ENCODE results near the gene LSAMP.
"Not testable (repeated sequence)": the region's sequence is repeated elsewhere in the genome, so short reads cannot be mapped to it uniquely, and the experiment has no call there.

LSAMP gene

DNA sequence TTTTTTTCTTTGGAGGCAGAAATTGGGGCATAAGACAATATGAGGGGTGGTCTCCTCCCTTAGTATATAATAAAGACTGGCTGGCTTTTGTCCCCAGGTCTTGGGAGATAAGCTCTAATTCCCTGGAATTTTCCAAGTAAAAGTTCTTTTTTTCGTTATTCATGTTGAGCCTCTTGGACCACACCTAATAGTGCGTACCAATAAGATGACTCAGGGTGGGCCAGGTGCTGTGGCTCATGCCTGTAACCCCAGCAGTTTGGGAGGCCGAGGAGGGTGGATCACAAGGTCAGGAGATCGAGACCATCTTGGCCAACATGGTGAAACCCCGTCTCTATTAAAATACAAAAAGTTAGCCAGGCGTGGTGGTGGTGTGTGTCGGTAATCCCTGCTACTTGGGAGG is 645.2 kb downstream of the LSAMP start:
- H3K9me3 ChIP-seq (ENCODE audit: control insufficient read depth, low read length); H3K9ac ChIP-seq (ENCODE audit: low read length); H3K4me1 ChIP-seq (ENCODE audit: control insufficient read depth, insufficient read depth, low read length); H3K27me3 ChIP-seq (ENCODE audit: control insufficient read depth, insufficient read depth, low read length); H3K36me3 ChIP-seq (ENCODE audit: control insufficient read depth, insufficient read depth, low read length); H3K4me3 ChIP-seq (ENCODE audit: low read length): not testable (repeated sequence)

- Histone ChIP-seq H3K4me1 (ENCODE audit: control insufficient read depth, insufficient read depth, low read length) (peaks cover 33% of the 10 kb centered on the region), H3K27me3 (ENCODE audit: control insufficient read depth, insufficient read depth, low read length) (no peaks in the 10 kb centered on the region), H3K9me3 (ENCODE audit: control insufficient read depth, low read length) (no peaks in the 10 kb centered on the region), H3K36me3 (ENCODE audit: control insufficient read depth, insufficient read depth, low read length) (no peaks in the 10 kb centered on the region), H3K9ac (ENCODE audit: low read length) (no peak overlapping the region), H3K4me3 (ENCODE audit: low read length) (no peak overlapping the region)
These were observed 652.9 kb downstream of the LSAMP start for GRCh38 chr3:115792206-115792955.

- H3K27me3 ChIP-seq (ENCODE audit: control insufficient read depth, insufficient read depth, low read length); H3K9ac ChIP-seq (ENCODE audit: low read length); H3K36me3 ChIP-seq (ENCODE audit: control insufficient read depth, insufficient read depth, low read length); H3K4me3 ChIP-seq (ENCODE audit: low read length); H3K9me3 ChIP-seq (ENCODE audit: control insufficient read depth, low read length): not testable (repeated sequence)
- peaks cover 33% of the 10 kb centered on the region for H3K4me1 ChIP-seq (ENCODE audit: control insufficient read depth, insufficient read depth, low read length)
These were observed 653.8 kb downstream of the LSAMP start for GRCh38 chr3:115791271-115792153.

- Histone ChIP-seq H3K9ac (ENCODE audit: low read length) (no peak overlapping the region), H3K36me3 (ENCODE audit: control insufficient read depth, insufficient read depth, low read length) (no peaks in the 10 kb centered on the region), H3K4me1 (ENCODE audit: control insufficient read depth, insufficient read depth, low read length) (peaks cover 33% of the 10 kb centered on the region), H3K4me3 (ENCODE audit: low read length) (no peak overlapping the region), H3K9me3 (ENCODE audit: control insufficient read depth, low read length) (no peaks in the 10 kb centered on the region), H3K27me3 (ENCODE audit: control insufficient read depth, insufficient read depth, low read length) (no peaks in the 10 kb centered on the region)
These were observed 654.5 kb downstream of the LSAMP start for GRCh38 chr3:115790759-115791158.

GRCh38 chr3:115789481-115789880 is 655.8 kb downstream of the LSAMP start:
- Histone ChIP-seq H3K36me3 (ENCODE audit: control insufficient read depth, insufficient read depth, low read length) (no peaks in the 10 kb centered on the region), H3K4me1 (ENCODE audit: control insufficient read depth, insufficient read depth, low read length) (peaks cover 33% of the 10 kb centered on the region), H3K9ac (ENCODE audit: low read length) (no peak overlapping the region), H3K27me3 (ENCODE audit: control insufficient read depth, insufficient read depth, low read length) (no peaks in the 10 kb centered on the region), H3K9me3 (ENCODE audit: control insufficient read depth, low read length) (no peaks in the 10 kb centered on the region), H3K4me3 (ENCODE audit: low read length) (no peak overlapping the region)

DNA sequence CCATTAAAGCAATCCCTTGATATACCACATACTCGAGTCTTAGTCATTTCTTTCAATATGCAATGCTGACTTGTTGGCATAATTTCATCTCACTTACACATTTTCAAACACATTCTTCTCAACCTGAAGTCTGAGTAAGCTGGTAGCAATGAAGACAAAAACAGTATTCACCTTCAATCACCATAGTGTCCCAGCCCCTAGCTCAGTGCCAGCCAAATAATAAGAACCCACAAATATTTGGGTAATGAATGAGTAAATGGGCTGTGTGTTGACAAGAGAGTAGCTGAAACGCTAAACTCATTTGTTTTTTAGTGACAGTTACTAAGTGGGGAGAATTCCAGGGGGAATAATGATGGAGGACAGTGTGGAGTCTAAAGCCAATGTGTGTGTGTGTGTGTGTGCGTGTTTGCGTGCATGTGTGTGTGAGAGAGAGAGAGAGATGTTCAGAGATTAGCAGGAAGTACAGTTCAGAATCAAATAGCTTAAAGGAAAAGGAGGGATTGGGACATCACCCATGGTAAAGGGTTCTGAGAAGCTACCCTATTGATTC is 656.3 kb downstream of the LSAMP start:
- H3K36me3 ChIP-seq (ENCODE audit: control insufficient read depth, insufficient read depth, low read length): no peaks in the 10 kb centered on the region
- H3K9me3 ChIP-seq (ENCODE audit: control insufficient read depth, low read length): no peaks in the 10 kb centered on the region
- H3K27me3 ChIP-seq (ENCODE audit: control insufficient read depth, insufficient read depth, low read length): no peaks in the 10 kb centered on the region
- no peak overlapping the region for H3K9ac ChIP-seq (ENCODE audit: low read length)
- peaks cover 33% of the 10 kb centered on the region for H3K4me1 ChIP-seq (ENCODE audit: control insufficient read depth, insufficient read depth, low read length)
- no peak overlapping the region for H3K4me3 ChIP-seq (ENCODE audit: low read length)

- H3K4me1 ChIP-seq (ENCODE audit: control insufficient read depth, insufficient read depth, low read length): peaks cover 27% of the 10 kb centered on the region
- H3K9me3 ChIP-seq (ENCODE audit: control insufficient read depth, low read length): no peaks in the 10 kb centered on the region
- no peaks in the 10 kb centered on the region for H3K36me3 ChIP-seq (ENCODE audit: control insufficient read depth, insufficient read depth, low read length)
- H3K4me3 ChIP-seq (ENCODE audit: low read length): no peak overlapping the region
- no peaks in the 10 kb centered on the region for H3K27me3 ChIP-seq (ENCODE audit: control insufficient read depth, insufficient read depth, low read length)
- no peak overlapping the region for H3K9ac ChIP-seq (ENCODE audit: low read length)
These were observed 657.5 kb downstream of the LSAMP start for GRCh38 chr3:115787818-115788217.

GRCh38 chr3:115785782-115786181 is 659.5 kb downstream of the LSAMP start:
- no peaks in the 10 kb centered on the region for H3K27me3 ChIP-seq (ENCODE audit: control insufficient read depth, insufficient read depth, low read length)
- H3K9ac ChIP-seq (ENCODE audit: low read length): no peak overlapping the region
- H3K4me3 ChIP-seq (ENCODE audit: low read length): no peak overlapping the region
- H3K9me3 ChIP-seq (ENCODE audit: control insufficient read depth, low read length): no peaks in the 10 kb centered on the region
- peaks cover 11% of the 10 kb centered on the region for H3K4me1 ChIP-seq (ENCODE audit: control insufficient read depth, insufficient read depth, low read length)
- no peaks in the 10 kb centered on the region for H3K36me3 ChIP-seq (ENCODE audit: control insufficient read depth, insufficient read depth, low read length)

DNA sequence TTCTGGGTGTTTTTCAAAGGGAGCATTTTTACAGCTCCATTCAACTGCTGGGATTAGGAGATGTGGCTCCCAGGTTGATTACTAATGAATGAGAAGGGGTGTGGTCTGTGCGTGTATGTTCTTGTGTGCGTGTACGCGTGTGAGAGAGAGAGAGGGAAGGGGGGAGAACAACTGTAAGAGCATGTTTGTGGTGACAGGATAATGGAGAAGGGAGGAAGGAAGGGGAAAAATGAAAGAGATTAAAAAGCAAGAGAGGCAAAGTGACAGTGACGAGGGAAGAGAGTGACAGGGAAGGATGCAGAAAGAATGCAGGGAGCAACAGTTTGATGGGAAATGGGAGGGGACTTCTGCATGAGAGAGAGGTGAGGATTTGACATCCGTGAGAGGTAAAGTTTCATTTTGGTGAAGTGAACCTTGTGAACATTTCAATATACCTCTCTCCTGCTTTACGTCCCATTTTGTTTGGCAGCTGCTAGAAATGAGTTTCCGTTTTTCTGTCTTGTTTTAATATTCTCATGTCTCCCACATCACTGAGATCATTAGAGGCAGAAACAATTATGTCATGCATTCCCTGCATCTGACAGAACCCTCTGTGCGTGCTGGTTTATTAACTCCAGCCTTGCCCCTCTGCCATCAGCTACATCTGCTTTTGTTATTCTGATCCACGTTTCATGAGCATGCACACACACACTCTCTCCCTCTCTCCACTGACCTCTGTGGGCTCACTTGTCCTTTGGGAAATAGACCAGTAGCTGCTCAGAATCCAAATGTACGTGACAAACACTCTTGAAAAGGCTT is 660.3 kb downstream of the LSAMP start:
- peak overlapping the region; percentile 54 for H3K9ac ChIP-seq (ENCODE audit: low read length)

DNA sequence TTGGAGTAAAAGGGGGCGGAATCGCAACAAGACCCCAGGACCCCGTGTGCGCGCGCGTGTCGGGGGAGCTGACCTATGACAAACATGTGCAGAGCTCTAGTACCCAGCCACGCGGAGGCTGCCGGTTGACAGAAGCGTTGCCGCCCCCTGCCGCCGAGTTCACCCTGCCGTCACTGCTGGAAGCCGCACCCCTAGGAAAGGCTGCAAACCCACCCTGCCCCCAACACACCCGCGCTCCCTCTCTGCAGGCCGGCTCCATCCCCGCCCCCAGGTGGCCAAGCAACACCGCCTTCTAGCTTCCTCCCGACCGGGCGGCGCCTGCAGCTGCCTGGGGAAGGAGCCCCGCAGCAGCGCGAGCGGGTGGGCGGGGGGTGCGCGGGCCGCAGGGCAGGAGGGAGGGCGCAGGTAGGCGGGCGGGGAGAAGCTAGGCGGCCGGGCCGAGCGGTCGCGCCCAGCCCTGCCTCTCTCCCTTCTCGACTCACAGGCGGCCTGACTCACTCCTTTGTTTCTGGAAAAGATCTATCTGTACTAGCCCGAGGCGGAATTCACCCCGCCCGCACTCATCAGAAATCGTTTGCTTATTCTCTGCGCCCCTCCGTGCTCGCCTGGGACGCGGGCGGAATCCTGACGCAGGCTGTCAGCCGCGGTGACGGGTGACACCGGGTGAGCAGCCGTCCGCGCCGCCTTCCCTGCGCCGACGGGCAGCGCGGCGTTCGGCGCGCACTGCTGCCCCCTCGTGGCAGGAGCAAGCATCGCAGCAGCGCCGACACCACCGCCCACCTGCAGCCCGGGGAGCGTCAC is 661.1 kb downstream of the LSAMP start:
- peak overlapping the region; percentile 54 for H3K9ac ChIP-seq (ENCODE audit: low read length)
- H3K36me3 ChIP-seq (ENCODE audit: control insufficient read depth, insufficient read depth, low read length): no peaks in the 10 kb centered on the region
- no peaks in the 10 kb centered on the region for H3K9me3 ChIP-seq (ENCODE audit: control insufficient read depth, low read length)
- H3K4me3 ChIP-seq (ENCODE audit: low read length): peak overlapping the region; percentile 58
- H3K27me3 ChIP-seq (ENCODE audit: control insufficient read depth, insufficient read depth, low read length): no peaks in the 10 kb centered on the region
- peaks cover 4% of the 10 kb centered on the region for H3K4me1 ChIP-seq (ENCODE audit: control insufficient read depth, insufficient read depth, low read length)

More for the DNA sequence above, 660.3 kb downstream of the LSAMP start:
- H3K4me1 ChIP-seq (ENCODE audit: control insufficient read depth, insufficient read depth, low read length): peaks cover 11% of the 10 kb centered on the region
- no peaks in the 10 kb centered on the region for H3K27me3 ChIP-seq (ENCODE audit: control insufficient read depth, insufficient read depth, low read length)
- H3K4me3 ChIP-seq (ENCODE audit: low read length): peak overlapping the region; percentile 58
- no peaks in the 10 kb centered on the region for H3K9me3 ChIP-seq (ENCODE audit: control insufficient read depth, low read length)
- no peaks in the 10 kb centered on the region for H3K36me3 ChIP-seq (ENCODE audit: control insufficient read depth, insufficient read depth, low read length)

DNA sequence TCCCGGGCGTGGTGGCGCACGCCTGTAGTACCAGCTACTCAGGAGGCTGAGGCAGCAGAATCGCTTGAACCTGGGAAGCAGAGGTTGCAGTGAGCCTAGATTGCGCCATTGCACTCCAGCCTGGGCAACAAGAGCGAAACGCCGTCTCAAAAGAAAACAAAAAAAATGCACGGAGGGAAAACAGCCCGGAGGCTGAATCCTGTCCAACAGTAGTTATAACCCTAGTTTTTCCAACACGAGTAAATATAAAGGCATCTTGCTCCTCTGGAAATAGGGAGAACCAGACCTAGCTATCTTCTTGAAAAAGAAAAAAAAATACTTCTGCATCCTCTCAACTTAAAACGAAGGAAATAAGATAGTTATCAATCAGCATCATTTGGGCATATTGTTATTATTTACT is 661.9 kb downstream of the LSAMP start:
- H3K9me3 ChIP-seq (ENCODE audit: control insufficient read depth, low read length); H3K27me3 ChIP-seq (ENCODE audit: control insufficient read depth, insufficient read depth, low read length); H3K4me3 ChIP-seq (ENCODE audit: low read length); H3K36me3 ChIP-seq (ENCODE audit: control insufficient read depth, insufficient read depth, low read length); H3K4me1 ChIP-seq (ENCODE audit: control insufficient read depth, insufficient read depth, low read length): not testable (repeated sequence)
- H3K9ac ChIP-seq (ENCODE audit: low read length): peak overlapping the region; percentile 54
